Smooth muscle cell (in vitro differentiated cells): ENCODE data around the gene ADGRD1. TPM values are rescaled to one million over a fixed set of nuclear protein-coding genes. Genes with fewer than 3 reads are reported as not detected.

ENCODE experiments used
- DNase-seq: peaks from one replicate; lab custom pipeline; 2025; ENCODE audit not compliant: unreplicated experiment; lab: John Stamatoyannopoulos, UW
- H2AFZ ChIP-seq: fragments of 200-600 bp; sonication (generic); 2 replicates; pipeline ENCODE4 v1.6.0; 2016; ENCODE audit warnings: antibody characterized with exemption, low read depth, mild to moderate bottlenecking
- H3F3A ChIP-seq: fragments of 200-600 bp; sonication (generic); 2 replicates; pipeline ENCODE4 v1.6.0; 2017; ENCODE audit warnings: antibody characterized with exemption, low read depth
- H3K27ac ChIP-seq: fragments of 200-600 bp; sonication (generic); 2 replicates; pipeline ENCODE4 v1.5.1; 2016; ENCODE audit warnings: low read depth, mild to moderate bottlenecking
- H3K27me3 ChIP-seq: fragments of 200-600 bp; sonication (generic); 2 replicates; pipeline ENCODE4 v1.6.1; 2016; ENCODE audit warnings: low read depth, mild to moderate bottlenecking
- H3K36me3 ChIP-seq: fragments of 200-600 bp; sonication (generic); 2 replicates; pipeline ENCODE4 v1.5.1; 2016; ENCODE audit warnings: low read depth
- H3K4me1 ChIP-seq: fragments of 200-600 bp; sonication (generic); 2 replicates; pipeline ENCODE4 v1.5.1; 2016; ENCODE audit warnings: low read depth
- H3K4me2 ChIP-seq: fragments of 200-600 bp; sonication (generic); 2 replicates; pipeline ENCODE4 v1.6.0; 2016; ENCODE audit warnings: mild to moderate bottlenecking
- H3K4me3 ChIP-seq: fragments of 200-600 bp; sonication (generic); 2 replicates; pipeline ENCODE4 v1.5.1; 2016; ENCODE audit warnings: mild to moderate bottlenecking
- H3K79me2 ChIP-seq: fragments of 200-600 bp; sonication (generic); 2 replicates; pipeline ENCODE4 v1.6.0; 2016; ENCODE audit warnings: low read depth, mild to moderate bottlenecking
- H3K9ac ChIP-seq: fragments of 200-600 bp; sonication (generic); 2 replicates; pipeline ENCODE4 v1.6.0; 2016; ENCODE audit warnings: low read depth
- H3K9me3 ChIP-seq: fragments of 200-600 bp; sonication (generic); replicated peaks from 2 replicates; pipeline ENCODE4 v1.5.1; 2016; ENCODE audit warnings: low read depth
- H4K20me1 ChIP-seq: fragments of 200-600 bp; sonication (generic); 2 replicates; pipeline ENCODE4 v1.6.0; 2016; ENCODE audit warnings: low read depth
- CTCF ChIP-seq: fragments of 200-600 bp; sonication (generic); IDR thresholded peaks from 2 replicates; pipeline ENCODE4 v1.5.1; 2017; ENCODE audit warnings: borderline replicate concordance, mild to moderate bottlenecking, antibody characterized with exemption; ENCODE audit not compliant: insufficient read depth, poor library complexity, severe bottlenecking
- whole genome bisulfite sequencing: methylation state at CpG from one replicate; pipeline ENCODE4 v1.1.7; 2016; ENCODE audit warnings: low lambda C conversion rate; 5-methylcytosine and 5-hydroxymethylcytosine counted together
- polyA plus RNA-seq: library from polyadenylated mRNA; unstranded; fragments of >200 nt; fragmentation: Nextera tagmentation; extraction: Ambion mirVana; gene quantifications from 2 replicates; pipeline ENCODE4 v1.2.1, GENCODE V29; 2016
- total RNA-seq: library from RNA; depleted of rRNA; stranded (reverse); fragments of >200 nt; gene quantifications from 2 replicates; pipeline ENCODE4 v1.2.3, GENCODE V29; 2014

ADGRD1 gene
- total and polyA plus RNA-seq, 2 experiments from 2014 or later, result 0.14 TPM; not detected in 1

- Histone ChIP-seq H3K27me3 (no peaks in the 10 kb centered on the region), H3K4me3 (no peak overlapping the region), H4K20me1 (no peaks in the 10 kb centered on the region), H3K27ac (no peak overlapping the region), H3K4me2 (no peak overlapping the region), H3K9me3 (no peaks in the 10 kb centered on the region), H3K9ac (no peak overlapping the region), H3K79me2 (no peaks in the 10 kb centered on the region), H3K4me1 (no peaks in the 10 kb centered on the region), H2AFZ (no peak overlapping the region), H3K36me3 (no peaks in the 10 kb centered on the region), H3F3A (no peaks in the 10 kb centered on the region)
- DNase-seq, result no peak
- no peak for TF ChIP-seq CTCF
Measured at GRCh38 chr12:130944878-130945277, 8.8 kb upstream of the ADGRD1 start.

- 92% methylated on average over 7 of the region's 7 CpGs for WGBS
- Histone ChIP-seq H3K9me3 (no peaks in the 10 kb centered on the region), H2AFZ (no peak overlapping the region), H3K27ac (no peak overlapping the region), H4K20me1 (no peaks in the 10 kb centered on the region), H3K4me2 (no peak overlapping the region), H3K36me3 (no peaks in the 10 kb centered on the region), H3F3A (no peaks in the 10 kb centered on the region), H3K4me3 (no peak overlapping the region), H3K9ac (no peak overlapping the region), H3K79me2 (no peaks in the 10 kb centered on the region), H3K27me3 (no peaks in the 10 kb centered on the region), H3K4me1 (no peaks in the 10 kb centered on the region)
- TF ChIP-seq CTCF, result no peak
- DNase-seq, result no peak
Measured at GRCh38 chr12:130945786-130946492, 7.8 kb upstream of the ADGRD1 start.

GRCh38 chr12:130947028-130947613 is 6.6 kb upstream of the ADGRD1 start:
- no peak overlapping the region for H2AFZ ChIP-seq
- no peak overlapping the region for H3K4me2 ChIP-seq
- no peak overlapping the region for H3K27ac ChIP-seq
- no peak for TF ChIP-seq CTCF
- no peak overlapping the region for H3K4me3 ChIP-seq
- 88% methylated on average over 2 of the region's 2 CpGs for WGBS
- no peaks in the 10 kb centered on the region for H3F3A ChIP-seq
- H3K4me1 ChIP-seq, result no peaks in the 10 kb centered on the region
- DNase-seq, result no peak
- H3K79me2 ChIP-seq, result no peaks in the 10 kb centered on the region
- H3K27me3 ChIP-seq, result no peaks in the 10 kb centered on the region
- H3K9ac ChIP-seq, result no peak overlapping the region
- H3K36me3 ChIP-seq, result no peaks in the 10 kb centered on the region
- H3K9me3 ChIP-seq, result no peaks in the 10 kb centered on the region
- H4K20me1 ChIP-seq, result no peaks in the 10 kb centered on the region

- Histone ChIP-seq H3K27me3 (no peaks in the 10 kb centered on the region), H3K9ac (no peak overlapping the region), H3F3A (no peaks in the 10 kb centered on the region), H3K4me3 (no peak overlapping the region), H3K79me2 (no peaks in the 10 kb centered on the region), H3K4me1 (no peaks in the 10 kb centered on the region), H4K20me1 (no peaks in the 10 kb centered on the region), H3K27ac (no peak overlapping the region), H3K36me3 (no peaks in the 10 kb centered on the region), H3K4me2 (no peak overlapping the region), H3K9me3 (no peaks in the 10 kb centered on the region), H2AFZ (no peak overlapping the region)
- DNase-seq, result no peak
- 81% methylated on average over 10 of the region's 10 CpGs for WGBS
- TF ChIP-seq CTCF, result no peak
Measured at GRCh38 chr12:130948136-130948535, 5.6 kb upstream of the ADGRD1 start.
